Keratinocyte (primary cell): ENCODE data around the gene VWA5B2.

ENCODE experiments used
- EZH2 ChIP-seq: IDR thresholded peaks from one replicate; pipeline ENCODE4 v1.6.1; 2012; ENCODE audit warnings: inconsistent platforms, mild to moderate bottlenecking, low read length, moderate library complexity
- TF ChIP-seq, protein P1 (sequence below), 3 experiments: IDR thresholded peaks in 1 of 3; conservative IDR thresholded peaks in 1 of 3; optimal IDR thresholded peaks in 1 of 3; 2 replicates in 2 of 3; 3 replicates in 1 of 3; pipeline versions ENCODE3 to v1.5.1; 2011; ENCODE audit warnings: low read length in 3 of 3, mild to moderate bottlenecking in 3 of 3, moderate library complexity in 2 of 3, control low read depth in 1 of 3, inconsistent platforms in 1 of 3; ENCODE audit not compliant: insufficient read depth in 2 of 3; ENCODE audit errors: extremely low read depth in 1 of 3

DNA sequence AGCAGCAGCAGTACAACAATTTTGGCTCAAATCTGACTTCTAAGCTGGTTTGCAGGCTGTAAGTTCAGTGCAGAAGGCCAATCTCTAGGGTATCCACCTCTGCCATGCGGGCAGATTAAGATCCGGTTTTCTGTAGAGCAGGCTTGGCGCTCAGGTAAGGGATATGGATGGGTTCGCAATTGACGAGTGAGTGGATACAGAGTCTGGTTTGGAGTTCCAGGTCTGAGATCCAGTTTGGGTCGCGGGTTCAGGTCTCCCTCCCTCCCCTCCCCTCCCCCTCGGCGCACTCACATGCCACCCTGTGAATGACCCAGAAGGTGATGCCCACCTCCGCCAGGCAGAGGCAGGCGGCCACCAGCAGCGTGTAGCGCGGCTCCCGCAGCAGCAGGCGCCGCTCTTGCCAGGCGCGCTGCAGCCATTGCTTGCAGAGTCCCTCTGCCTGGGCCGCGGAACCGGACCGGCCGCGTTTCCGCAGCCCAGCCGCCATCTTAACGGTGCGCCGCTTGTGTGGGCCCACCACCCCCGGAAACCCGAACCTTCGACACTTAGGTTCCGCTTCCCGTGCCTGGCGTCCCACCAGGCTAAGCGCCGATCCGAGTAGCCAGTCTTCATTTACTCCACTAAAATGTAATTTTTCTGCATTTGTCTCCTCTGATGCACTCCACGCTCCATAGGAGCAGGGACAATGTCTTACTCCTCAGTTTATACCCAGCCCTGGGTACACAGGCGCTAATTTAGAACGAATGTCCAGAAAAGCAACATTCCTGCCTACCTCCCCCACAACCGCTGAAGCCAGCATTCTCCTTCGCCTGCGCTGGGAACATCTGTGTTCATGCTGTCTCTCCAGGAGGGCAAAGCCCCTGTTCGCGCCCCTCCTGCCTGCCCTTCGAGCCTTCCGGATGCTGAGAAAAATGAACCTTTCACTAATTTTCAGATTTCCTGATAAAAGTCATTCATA is 19.3 kb downstream of the VWA5B2 start, which contains the start of gene ALG3:
- TF ChIP-seq, protein P1, sequence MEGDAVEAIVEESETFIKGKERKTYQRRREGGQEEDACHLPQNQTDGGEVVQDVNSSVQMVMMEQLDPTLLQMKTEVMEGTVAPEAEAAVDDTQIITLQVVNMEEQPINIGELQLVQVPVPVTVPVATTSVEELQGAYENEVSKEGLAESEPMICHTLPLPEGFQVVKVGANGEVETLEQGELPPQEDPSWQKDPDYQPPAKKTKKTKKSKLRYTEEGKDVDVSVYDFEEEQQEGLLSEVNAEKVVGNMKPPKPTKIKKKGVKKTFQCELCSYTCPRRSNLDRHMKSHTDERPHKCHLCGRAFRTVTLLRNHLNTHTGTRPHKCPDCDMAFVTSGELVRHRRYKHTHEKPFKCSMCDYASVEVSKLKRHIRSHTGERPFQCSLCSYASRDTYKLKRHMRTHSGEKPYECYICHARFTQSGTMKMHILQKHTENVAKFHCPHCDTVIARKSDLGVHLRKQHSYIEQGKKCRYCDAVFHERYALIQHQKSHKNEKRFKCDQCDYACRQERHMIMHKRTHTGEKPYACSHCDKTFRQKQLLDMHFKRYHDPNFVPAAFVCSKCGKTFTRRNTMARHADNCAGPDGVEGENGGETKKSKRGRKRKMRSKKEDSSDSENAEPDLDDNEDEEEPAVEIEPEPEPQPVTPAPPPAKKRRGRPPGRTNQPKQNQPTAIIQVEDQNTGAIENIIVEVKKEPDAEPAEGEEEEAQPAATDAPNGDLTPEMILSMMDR (optimal IDR thresholded peaks at IDR 0.05 in 1 of 3, IDR thresholded peaks at IDR 0.05 in 1 of 3, conservative IDR thresholded peaks at IDR 0.05 in 1 of 3; ENCODE audit: extremely low read depth in 1 of 3, insufficient read depth in 2 of 3, low read length in 3 of 3): no peak
- no peak for TF ChIP-seq EZH2
